WTC11 (cell line): ENCODE data around the gene GLB1L3. TPM values are rescaled to one million over a fixed set of nuclear protein-coding genes. Genes with fewer than 3 reads are reported as not detected.

Experiments used
- ATAC-seq: fragments of 200-7000 bp; cut with Tn5 transposase; 2 replicates; pipeline ENCODE4 v1.10.0; 2021; ENCODE audit warnings: mild to moderate bottlenecking, moderate library complexity
- CTCF ChIA-PET: fragments of 300-600 bp; sonication (Branson Sonifier 250); formaldehyde crosslinking; loops from one replicate; lab custom pipeline; 2021; ENCODE audit warnings: antibody characterized with exemption; lab: Charles Lee
- POLR2A ChIA-PET: fragments of 350-600 bp; sonication (Branson Sonifier 250); formaldehyde crosslinking; loops from one replicate; lab custom pipeline; 2021; ENCODE audit warnings: antibody characterized with exemption; lab: Charles Lee
- DNase-seq: peaks from one replicate; pipeline ENCODE4 v3.0.0; 2021; ENCODE audit warnings: low spot score
- H3K27ac Mint-ChIP-seq: 2 replicates; pipeline ENCODE4 v1.8.0; 2021; ENCODE audit warnings: mixed read lengths
- H3K27me3 Mint-ChIP-seq: 2 replicates; pipeline ENCODE4 v1.8.0; 2021; ENCODE audit warnings: low read depth, mild to moderate bottlenecking, moderate library complexity, mixed read lengths
- H3K36me3 Mint-ChIP-seq: 2 replicates; pipeline ENCODE4 v1.8.0; 2021; ENCODE audit warnings: mixed read lengths
- H3K4me1 Mint-ChIP-seq: 2 replicates; pipeline ENCODE4 v1.8.0; 2022; ENCODE audit warnings: mixed read lengths
- H3K4me3 Mint-ChIP-seq: 2 replicates; pipeline ENCODE4 v1.8.0; 2021; ENCODE audit warnings: mild to moderate bottlenecking, moderate library complexity, mixed read lengths
- H3K9me3 Mint-ChIP-seq: 2 replicates; pipeline ENCODE4 v1.8.0; 2021; ENCODE audit warnings: mixed read lengths
- ATF1 ChIP-seq: sonication (generic); formaldehyde crosslinking; IDR thresholded peaks from 2 replicates; pipeline ENCODE4 v1.8.1; 2023; ENCODE audit warnings: mild to moderate bottlenecking, moderate library complexity, missing genetic modification reagents
- FOXJ3 ChIP-seq: sonication (generic); formaldehyde crosslinking; IDR thresholded peaks from 2 replicates; pipeline ENCODE4 v1.9.0; 2021; ENCODE audit warnings: missing genetic modification reagents, mild to moderate bottlenecking, borderline replicate concordance
- FOXP1 ChIP-seq: sonication (generic); formaldehyde crosslinking; IDR thresholded peaks from 2 replicates; pipeline ENCODE4 v1.8.0; 2022; ENCODE audit warnings: missing genetic modification reagents, mild to moderate bottlenecking, moderate library complexity, borderline replicate concordance
- GABPB1 ChIP-seq: sonication (generic); formaldehyde crosslinking; IDR thresholded peaks from 2 replicates; pipeline ENCODE4 v1.8.1; 2023; ENCODE audit warnings: mild to moderate bottlenecking, missing genetic modification reagents
- JUN ChIP-seq: sonication (generic); formaldehyde crosslinking; IDR thresholded peaks from 2 replicates; pipeline ENCODE4 v1.8.0; 2023; ENCODE audit warnings: mild to moderate bottlenecking, missing genetic modification reagents
- NFE2L1 ChIP-seq: sonication (generic); formaldehyde crosslinking; IDR thresholded peaks from 2 replicates; pipeline ENCODE4 v1.8.1; 2023; ENCODE audit warnings: missing genetic modification reagents
- NR1H2 ChIP-seq: sonication (generic); formaldehyde crosslinking; IDR thresholded peaks from 2 replicates; pipeline ENCODE4 v1.9.0; 2021; ENCODE audit warnings: mild to moderate bottlenecking, moderate library complexity, missing genetic modification reagents
- SMAD3 ChIP-seq: sonication (generic); formaldehyde crosslinking; IDR thresholded peaks from 2 replicates; pipeline ENCODE4 v1.8.0; 2022; ENCODE audit warnings: missing genetic modification reagents, mild to moderate bottlenecking, borderline replicate concordance
- SMAD4 ChIP-seq: sonication (generic); formaldehyde crosslinking; IDR thresholded peaks from 2 replicates; pipeline ENCODE4 v1.8.0; 2022; ENCODE audit warnings: mild to moderate bottlenecking, missing genetic modification reagents
- TCF7 ChIP-seq: sonication (generic); formaldehyde crosslinking; IDR thresholded peaks from 2 replicates; pipeline ENCODE4 v1.8.0; 2022; ENCODE audit warnings: mild to moderate bottlenecking, low read depth, missing genetic modification reagents, moderate library complexity
- TEAD1 ChIP-seq: sonication (generic); formaldehyde crosslinking; IDR thresholded peaks from 2 replicates; pipeline ENCODE4 v1.8.0; 2022; ENCODE audit warnings: mild to moderate bottlenecking, missing genetic modification reagents
- TEAD4 ChIP-seq: sonication (generic); formaldehyde crosslinking; IDR thresholded peaks from 2 replicates; pipeline ENCODE4 v1.8.0; 2022; ENCODE audit warnings: mild to moderate bottlenecking, missing genetic modification reagents
- ZBTB21 ChIP-seq: sonication (generic); formaldehyde crosslinking; IDR thresholded peaks from 2 replicates; pipeline ENCODE4 v1.8.1; 2023; ENCODE audit warnings: mild to moderate bottlenecking, missing genetic modification reagents, borderline replicate concordance
- total RNA-seq: library from RNA; stranded (reverse); gene quantifications from 3 replicates; pipeline ENCODE4 v1.2.3, GENCODE V29; 2021
- TF ChIP-seq, protein P1 (sequence below): sonication (generic); formaldehyde crosslinking; IDR thresholded peaks from 2 replicates; pipeline ENCODE4 v1.8.1; 2023; ENCODE audit warnings: mild to moderate bottlenecking, missing genetic modification reagents
- TF ChIP-seq, protein P2 (sequence below): sonication (generic); formaldehyde crosslinking; IDR thresholded peaks from 2 replicates; pipeline ENCODE4 v1.8.1; 2023; ENCODE audit warnings: mild to moderate bottlenecking, missing genetic modification reagents, borderline replicate concordance
- TF ChIP-seq, protein P3 (sequence below): sonication (generic); formaldehyde crosslinking; IDR thresholded peaks from 2 replicates; pipeline ENCODE4 v1.8.0; 2022; ENCODE audit warnings: mild to moderate bottlenecking, missing genetic modification reagents
- TF ChIP-seq, protein P4 (sequence below): sonication (generic); formaldehyde crosslinking; IDR thresholded peaks from 2 replicates; pipeline ENCODE4 v1.8.0; 2023; ENCODE audit warnings: missing genetic modification reagents
- TF ChIP-seq, protein P5 (sequence below): sonication (generic); formaldehyde crosslinking; IDR thresholded peaks from 2 replicates; pipeline ENCODE4 v1.8.1; 2022; ENCODE audit warnings: mild to moderate bottlenecking, moderate library complexity, missing genetic modification reagents
- TF ChIP-seq, protein P6 (sequence below): sonication (generic); formaldehyde crosslinking; conservative IDR thresholded peaks from 2 replicates; pipeline ENCODE4 v1.8.1; 2023; ENCODE audit warnings: mild to moderate bottlenecking, low read depth, missing genetic modification reagents, moderate library complexity

The GLB1L3 gene
- total RNA-seq, 1 experiment from 2014 or later = 50.2 TPM

DNA sequence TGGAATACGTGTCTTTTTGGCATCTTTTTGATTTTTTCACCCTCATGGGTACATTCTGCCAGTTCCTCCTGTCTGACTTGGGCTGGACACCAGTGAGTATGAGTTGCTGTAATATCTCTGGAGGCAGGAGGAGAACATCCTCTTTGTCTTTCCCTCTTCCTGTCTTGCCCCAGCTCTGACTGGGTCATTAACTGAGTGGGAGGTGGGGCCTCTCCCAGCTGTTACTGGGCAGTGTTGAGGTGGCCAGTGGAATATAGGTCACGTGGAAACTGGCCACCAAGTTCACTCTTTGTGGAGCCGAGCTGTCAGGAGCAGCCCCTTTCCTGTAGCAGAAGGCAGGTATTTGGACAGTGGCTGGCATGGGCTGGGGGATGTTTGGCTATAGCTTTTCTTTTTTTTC is 57.8 kb downstream of the GLB1L3 start:
- Mint-ChIP-seq H3K4me1 (peaks cover 26% of the 10 kb centered on the region), H3K27ac (no peak overlapping the region), H3K27me3 (peaks cover 46% of the 10 kb centered on the region), H3K9me3 (no peaks in the 10 kb centered on the region), H3K4me3 (no peak overlapping the region), H3K36me3 (no peaks in the 10 kb centered on the region)
- no peak for DNase-seq
- ChIA-PET CTCF (interaction anchor here (1.0 kb wide), 1 partner anchor 16 kb away, joined by 3 read pairs; no protein-coding TSS in a partner anchor), POLR2A (no interaction called here)
- TF ChIP-seq, protein P1, sequence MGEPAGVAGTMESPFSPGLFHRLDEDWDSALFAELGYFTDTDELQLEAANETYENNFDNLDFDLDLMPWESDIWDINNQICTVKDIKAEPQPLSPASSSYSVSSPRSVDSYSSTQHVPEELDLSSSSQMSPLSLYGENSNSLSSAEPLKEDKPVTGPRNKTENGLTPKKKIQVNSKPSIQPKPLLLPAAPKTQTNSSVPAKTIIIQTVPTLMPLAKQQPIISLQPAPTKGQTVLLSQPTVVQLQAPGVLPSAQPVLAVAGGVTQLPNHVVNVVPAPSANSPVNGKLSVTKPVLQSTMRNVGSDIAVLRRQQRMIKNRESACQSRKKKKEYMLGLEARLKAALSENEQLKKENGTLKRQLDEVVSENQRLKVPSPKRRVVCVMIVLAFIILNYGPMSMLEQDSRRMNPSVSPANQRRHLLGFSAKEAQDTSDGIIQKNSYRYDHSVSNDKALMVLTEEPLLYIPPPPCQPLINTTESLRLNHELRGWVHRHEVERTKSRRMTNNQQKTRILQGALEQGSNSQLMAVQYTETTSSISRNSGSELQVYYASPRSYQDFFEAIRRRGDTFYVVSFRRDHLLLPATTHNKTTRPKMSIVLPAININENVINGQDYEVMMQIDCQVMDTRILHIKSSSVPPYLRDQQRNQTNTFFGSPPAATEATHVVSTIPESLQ (CRISPR knock-in tag) = no peak
- TF ChIP-seq, protein P2, sequence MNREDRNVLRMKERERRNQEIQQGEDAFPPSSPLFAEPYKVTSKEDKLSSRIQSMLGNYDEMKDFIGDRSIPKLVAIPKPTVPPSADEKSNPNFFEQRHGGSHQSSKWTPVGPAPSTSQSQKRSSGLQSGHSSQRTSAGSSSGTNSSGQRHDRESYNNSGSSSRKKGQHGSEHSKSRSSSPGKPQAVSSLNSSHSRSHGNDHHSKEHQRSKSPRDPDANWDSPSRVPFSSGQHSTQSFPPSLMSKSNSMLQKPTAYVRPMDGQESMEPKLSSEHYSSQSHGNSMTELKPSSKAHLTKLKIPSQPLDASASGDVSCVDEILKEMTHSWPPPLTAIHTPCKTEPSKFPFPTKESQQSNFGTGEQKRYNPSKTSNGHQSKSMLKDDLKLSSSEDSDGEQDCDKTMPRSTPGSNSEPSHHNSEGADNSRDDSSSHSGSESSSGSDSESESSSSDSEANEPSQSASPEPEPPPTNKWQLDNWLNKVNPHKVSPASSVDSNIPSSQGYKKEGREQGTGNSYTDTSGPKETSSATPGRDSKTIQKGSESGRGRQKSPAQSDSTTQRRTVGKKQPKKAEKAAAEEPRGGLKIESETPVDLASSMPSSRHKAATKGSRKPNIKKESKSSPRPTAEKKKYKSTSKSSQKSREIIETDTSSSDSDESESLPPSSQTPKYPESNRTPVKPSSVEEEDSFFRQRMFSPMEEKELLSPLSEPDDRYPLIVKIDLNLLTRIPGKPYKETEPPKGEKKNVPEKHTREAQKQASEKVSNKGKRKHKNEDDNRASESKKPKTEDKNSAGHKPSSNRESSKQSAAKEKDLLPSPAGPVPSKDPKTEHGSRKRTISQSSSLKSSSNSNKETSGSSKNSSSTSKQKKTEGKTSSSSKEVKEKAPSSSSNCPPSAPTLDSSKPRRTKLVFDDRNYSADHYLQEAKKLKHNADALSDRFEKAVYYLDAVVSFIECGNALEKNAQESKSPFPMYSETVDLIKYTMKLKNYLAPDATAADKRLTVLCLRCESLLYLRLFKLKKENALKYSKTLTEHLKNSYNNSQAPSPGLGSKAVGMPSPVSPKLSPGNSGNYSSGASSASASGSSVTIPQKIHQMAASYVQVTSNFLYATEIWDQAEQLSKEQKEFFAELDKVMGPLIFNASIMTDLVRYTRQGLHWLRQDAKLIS (CRISPR knock-in tag) = no peak
- no peak for TF ChIP-seq TCF7 (CRISPR knock-in tag)
- TF ChIP-seq FOXJ3 (CRISPR knock-in tag) = no peak
- no peak for TF ChIP-seq FOXP1 (CRISPR knock-in tag)
- no peak for TF ChIP-seq NFE2L1 (CRISPR knock-in tag)
- TF ChIP-seq JUN (CRISPR knock-in tag) = no peak
- ATAC-seq = no peak

DNA sequence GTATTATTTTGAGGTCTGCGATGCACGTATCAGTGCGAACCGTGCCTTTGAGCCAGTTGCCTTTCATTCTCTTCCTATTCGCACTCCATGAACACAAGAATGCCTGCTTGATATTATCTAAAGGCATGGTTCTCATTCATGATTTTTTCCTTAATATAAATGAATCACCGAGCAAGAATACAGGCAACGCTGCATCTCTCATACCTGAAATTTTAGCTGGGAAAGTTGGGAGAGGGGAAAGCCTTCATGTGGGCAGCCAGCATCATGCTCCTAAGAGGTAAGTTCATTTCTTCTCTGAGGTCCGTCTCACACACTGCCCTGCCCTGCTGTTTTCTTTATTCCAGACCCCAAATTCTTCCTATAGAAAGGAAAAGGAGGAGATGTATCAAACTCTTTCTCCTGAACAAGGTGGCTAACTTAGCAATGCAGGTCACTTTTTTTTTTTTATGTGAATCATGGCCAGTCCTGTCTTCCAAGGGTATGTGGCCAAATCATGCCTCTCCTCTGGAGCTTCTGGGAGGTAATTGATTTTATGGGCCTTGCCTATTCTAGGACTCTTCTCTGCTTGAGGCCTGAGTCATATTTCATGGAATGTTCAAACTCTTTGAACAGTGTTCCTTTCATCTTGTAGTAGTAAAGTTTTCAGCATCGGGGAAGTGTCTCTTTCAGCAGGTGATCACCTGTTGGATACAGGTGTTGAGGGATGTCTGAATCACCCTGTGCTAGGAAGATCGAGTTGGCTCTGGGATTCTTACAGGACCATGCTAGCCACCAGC is 58.8 kb downstream of the GLB1L3 start:
- POLR2A ChIA-PET = no interaction called here
- TF ChIP-seq, protein P3, sequence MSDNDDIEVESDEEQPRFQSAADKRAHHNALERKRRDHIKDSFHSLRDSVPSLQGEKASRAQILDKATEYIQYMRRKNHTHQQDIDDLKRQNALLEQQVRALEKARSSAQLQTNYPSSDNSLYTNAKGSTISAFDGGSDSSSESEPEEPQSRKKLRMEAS (CRISPR knock-in tag) = no peak
- TF ChIP-seq FOXP1 (CRISPR knock-in tag) (no peak), ZBTB21 (no peak), ATF1 (CRISPR knock-in tag) (no peak), SMAD4 (CRISPR knock-in tag) (no peak), TEAD4 (no peak)
- TF ChIP-seq, protein P4, sequence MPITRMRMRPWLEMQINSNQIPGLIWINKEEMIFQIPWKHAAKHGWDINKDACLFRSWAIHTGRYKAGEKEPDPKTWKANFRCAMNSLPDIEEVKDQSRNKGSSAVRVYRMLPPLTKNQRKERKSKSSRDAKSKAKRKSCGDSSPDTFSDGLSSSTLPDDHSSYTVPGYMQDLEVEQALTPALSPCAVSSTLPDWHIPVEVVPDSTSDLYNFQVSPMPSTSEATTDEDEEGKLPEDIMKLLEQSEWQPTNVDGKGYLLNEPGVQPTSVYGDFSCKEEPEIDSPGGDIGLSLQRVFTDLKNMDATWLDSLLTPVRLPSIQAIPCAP = no peak
- TF ChIP-seq, protein P5, sequence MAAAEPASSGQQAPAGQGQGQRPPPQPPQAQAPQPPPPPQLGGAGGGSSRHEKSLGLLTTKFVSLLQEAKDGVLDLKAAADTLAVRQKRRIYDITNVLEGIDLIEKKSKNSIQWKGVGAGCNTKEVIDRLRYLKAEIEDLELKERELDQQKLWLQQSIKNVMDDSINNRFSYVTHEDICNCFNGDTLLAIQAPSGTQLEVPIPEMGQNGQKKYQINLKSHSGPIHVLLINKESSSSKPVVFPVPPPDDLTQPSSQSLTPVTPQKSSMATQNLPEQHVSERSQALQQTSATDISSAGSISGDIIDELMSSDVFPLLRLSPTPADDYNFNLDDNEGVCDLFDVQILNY (CRISPR knock-in tag) = no peak
- TF ChIP-seq, all 79 proteins: peak for 0
- H3K4me1 Mint-ChIP-seq = peaks cover 24% of the 10 kb centered on the region
- no peak overlapping the region for H3K27ac Mint-ChIP-seq
- CTCF ChIA-PET = no interaction called here
- DNase-seq (no peak), ATAC-seq (no peak)
- H3K4me3 Mint-ChIP-seq = no peak overlapping the region
- no peaks in the 10 kb centered on the region for H3K9me3 Mint-ChIP-seq
- H3K36me3 Mint-ChIP-seq = no peaks in the 10 kb centered on the region
- H3K27me3 Mint-ChIP-seq = peaks cover 38% of the 10 kb centered on the region

DNA sequence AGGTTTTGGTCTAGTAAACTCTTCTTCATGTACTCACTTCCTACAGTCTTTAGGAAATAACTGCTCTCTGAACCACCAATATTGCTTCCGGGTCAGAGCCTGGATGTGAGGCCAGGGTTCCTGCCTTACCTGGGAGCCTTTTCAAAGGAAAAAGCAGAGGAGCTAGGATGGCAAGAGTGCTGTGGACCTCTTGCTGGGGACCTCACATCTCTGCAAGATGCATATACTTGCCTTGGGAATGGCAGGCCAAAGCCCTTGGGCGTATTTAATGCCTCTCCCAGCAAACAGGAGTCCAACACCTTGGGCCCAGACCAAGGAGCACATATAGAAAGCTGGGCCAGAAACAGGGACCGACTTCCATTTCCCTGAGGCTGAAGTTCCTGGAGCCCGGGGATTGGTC is 60.9 kb downstream of the GLB1L3 start:
- Mint-ChIP-seq H3K27me3 (peaks cover 23% of the 10 kb centered on the region), H3K4me1 (peaks cover 9% of the 10 kb centered on the region), H3K27ac (no peak overlapping the region), H3K36me3 (no peaks in the 10 kb centered on the region), H3K4me3 (no peak overlapping the region), H3K9me3 (no peaks in the 10 kb centered on the region)
- CTCF ChIA-PET = no interaction called here
- DNase-seq (no peak), ATAC-seq (no peak)
- POLR2A ChIA-PET = no interaction called here
- TF ChIP-seq NR1H2 (CRISPR knock-in tag) (no peak), TEAD1 (CRISPR knock-in tag) (no peak), JUN (CRISPR knock-in tag) (no peak), SMAD3 (CRISPR knock-in tag) (no peak), GABPB1 (CRISPR knock-in tag) (no peak)
- TF ChIP-seq, protein P6, sequence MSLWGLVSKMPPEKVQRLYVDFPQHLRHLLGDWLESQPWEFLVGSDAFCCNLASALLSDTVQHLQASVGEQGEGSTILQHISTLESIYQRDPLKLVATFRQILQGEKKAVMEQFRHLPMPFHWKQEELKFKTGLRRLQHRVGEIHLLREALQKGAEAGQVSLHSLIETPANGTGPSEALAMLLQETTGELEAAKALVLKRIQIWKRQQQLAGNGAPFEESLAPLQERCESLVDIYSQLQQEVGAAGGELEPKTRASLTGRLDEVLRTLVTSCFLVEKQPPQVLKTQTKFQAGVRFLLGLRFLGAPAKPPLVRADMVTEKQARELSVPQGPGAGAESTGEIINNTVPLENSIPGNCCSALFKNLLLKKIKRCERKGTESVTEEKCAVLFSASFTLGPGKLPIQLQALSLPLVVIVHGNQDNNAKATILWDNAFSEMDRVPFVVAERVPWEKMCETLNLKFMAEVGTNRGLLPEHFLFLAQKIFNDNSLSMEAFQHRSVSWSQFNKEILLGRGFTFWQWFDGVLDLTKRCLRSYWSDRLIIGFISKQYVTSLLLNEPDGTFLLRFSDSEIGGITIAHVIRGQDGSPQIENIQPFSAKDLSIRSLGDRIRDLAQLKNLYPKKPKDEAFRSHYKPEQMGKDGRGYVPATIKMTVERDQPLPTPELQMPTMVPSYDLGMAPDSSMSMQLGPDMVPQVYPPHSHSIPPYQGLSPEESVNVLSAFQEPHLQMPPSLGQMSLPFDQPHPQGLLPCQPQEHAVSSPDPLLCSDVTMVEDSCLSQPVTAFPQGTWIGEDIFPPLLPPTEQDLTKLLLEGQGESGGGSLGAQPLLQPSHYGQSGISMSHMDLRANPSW = no peak
